Sigmoid colon (tissue), 3 donors: ENCODE results near the gene POLR1E.

Source experiments
- CTCF ChIP-seq, 4 experiments: fragments of 450-650 bp in 3 of 4; fragments of 200-600 bp in 1 of 4; IDR thresholded peaks; one replicate each; pipeline ENCODE4 v1.5.1; 2016 to 2019; ENCODE audit warnings: antibody characterized with exemption in 4 of 4, mild to moderate bottlenecking in 3 of 4, moderate library complexity in 2 of 4
- POLR2A ChIP-seq, 2 donors: fragments of 450-650 bp; IDR thresholded peaks; one replicate each; pipeline ENCODE4 v1.6.1; 2016; ENCODE audit warnings: antibody characterized with exemption in 2 of 2, mild to moderate bottlenecking in 2 of 2, moderate library complexity in 2 of 2

DNA sequence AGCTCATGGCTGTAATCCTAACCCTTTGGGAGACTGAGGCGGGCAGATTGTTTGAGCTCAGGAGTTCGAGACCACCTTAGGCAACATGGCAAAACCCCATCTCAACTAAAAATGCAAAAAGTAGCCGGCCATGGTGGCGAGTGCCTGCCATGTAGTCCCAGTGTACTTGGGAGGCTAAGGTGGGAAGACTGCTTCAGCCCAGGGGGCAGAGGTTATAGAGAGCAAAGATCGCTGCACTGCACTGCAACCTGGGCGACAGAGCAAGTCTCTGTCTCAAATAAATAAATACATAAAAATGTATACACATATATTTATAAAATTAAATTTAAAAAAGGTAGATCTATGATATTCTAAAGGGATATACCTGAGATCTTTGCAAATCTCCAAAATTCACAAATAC lies 39.9 kb upstream of the POLR1E start:
- TF ChIP-seq CTCF (IDR thresholded peaks at IDR 0.05) = no peak
- no peak for TF ChIP-seq POLR2A (IDR thresholded peaks at IDR 0.05)
